Measurements from ENCODE around the gene DUOX2.
"Not testable (repeated sequence)": the region's sequence is repeated elsewhere in the genome, so short reads cannot be mapped to it uniquely, and the experiment has no call there.

DUOX2 gene

GRCh38 chr15:45073602-45074001 is 40.4 kb downstream of the DUOX2 start:
- DNase-seq (ENCODE audit: low read depth): not testable (repeated sequence)

DNA sequence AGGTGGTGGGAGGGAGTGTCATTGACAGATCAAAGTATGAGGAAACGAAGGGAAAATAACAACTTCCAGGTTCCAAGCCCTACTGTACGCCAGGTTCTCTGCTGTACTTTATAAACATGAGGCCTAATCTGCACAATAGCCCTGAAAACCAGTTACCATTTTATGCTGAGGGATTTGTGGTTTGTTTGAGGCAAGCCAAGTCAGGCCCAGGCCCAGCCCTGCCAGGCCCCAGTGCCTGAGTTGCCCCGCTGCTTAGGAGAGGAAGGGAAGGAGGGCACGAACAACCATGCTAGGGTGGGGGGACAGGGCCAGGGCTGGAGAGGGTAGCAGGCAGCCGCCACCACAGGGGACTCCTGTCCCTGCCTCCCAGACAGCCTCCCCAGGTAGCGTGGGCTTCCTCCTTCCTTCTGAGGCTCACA is 44.0 kb downstream of the DUOX2 start:
- DNase-seq (ENCODE audit: low read depth): not testable (repeated sequence)

DNA sequence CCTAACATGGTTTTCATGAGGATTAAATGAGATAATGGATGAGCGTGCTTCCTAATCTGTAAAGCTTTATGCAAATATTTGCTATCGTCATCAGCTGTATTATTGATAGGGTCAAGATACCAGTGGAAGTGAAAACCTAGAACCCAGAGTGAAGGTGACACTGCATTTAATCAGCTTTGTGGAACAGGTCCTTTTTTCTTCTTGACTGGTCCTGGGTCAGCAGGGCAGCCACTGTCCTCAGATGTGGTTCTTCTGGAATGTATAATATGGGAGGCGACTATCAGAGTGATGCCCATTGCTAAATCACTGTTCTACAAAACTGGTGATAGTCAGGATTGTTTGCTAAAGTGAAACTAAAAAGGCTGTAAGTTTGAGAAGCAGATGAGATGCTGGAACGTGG is 49.6 kb downstream of the DUOX2 start:
- peak; percentile 11 for DNase-seq (ENCODE audit: low read depth)

DNA sequence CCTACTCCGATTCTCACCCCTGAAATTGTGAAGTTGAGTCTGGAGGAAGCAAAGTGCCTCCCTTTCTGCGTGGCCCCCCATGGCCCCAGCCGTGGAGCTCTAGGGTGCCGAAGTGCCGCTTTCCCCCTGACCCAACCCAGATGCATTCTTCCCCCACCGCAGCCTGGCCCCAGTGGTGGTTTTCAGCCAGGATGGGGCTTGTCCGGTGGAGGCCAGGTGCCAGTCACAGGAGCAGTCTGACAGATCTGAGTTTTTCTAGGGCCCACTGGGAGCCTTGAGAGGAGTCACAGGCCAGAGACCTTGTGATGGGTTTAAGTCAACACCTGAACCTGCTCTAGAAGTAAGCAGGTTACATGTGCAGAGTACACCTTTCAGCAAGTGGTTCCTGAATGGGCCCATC is 51.7 kb downstream of the DUOX2 start:
- DNase-seq (ENCODE audit: low read depth): not testable (repeated sequence)

DNA sequence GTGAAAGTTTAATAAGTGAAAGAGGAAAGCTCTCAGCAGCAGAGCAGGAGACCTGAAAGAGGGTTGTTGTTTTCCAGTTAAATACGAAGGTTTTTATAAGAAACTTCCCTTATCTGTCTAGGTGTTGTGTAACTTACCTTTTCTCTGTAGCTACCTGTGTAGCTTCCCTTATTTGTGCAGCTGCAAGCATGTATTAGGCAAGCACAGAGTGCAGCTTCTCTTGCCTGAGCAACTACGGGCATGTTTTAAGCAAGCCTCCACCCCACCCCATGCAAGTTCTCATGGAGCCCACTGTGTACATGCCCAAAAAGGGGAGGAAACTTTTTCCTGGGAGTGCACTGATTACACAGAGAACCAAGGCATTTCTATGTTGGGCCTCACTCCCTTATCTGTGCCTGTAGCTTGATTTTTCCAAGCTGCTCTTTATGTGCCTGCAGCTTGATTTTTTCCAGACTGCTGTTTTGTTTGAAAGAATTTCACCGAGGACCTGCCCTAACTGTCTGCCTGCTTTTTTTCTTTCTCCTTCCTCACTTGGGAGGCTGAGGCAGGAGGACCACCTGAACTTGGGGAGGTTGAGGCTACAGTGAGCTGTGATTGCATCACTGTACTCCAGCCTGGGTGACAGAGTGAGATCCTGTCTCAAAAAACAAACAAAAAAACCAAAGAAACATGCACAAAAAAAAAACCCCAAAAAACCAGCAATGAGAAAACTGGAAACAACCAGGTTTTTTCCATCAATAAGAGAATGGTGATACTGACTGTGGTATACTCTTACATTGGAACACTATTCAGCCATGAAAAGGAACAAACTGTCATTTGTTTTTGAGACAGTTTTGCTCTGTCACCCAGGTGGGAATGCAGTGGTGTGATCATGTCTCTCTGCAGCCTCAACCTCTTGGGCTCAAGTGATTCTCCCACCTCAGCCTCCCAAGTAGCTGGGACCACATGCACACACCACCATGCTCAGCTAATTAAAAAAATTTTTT is 55.0 kb downstream of the DUOX2 start:
- not testable (repeated sequence) for DNase-seq (ENCODE audit: low read depth)

DNA sequence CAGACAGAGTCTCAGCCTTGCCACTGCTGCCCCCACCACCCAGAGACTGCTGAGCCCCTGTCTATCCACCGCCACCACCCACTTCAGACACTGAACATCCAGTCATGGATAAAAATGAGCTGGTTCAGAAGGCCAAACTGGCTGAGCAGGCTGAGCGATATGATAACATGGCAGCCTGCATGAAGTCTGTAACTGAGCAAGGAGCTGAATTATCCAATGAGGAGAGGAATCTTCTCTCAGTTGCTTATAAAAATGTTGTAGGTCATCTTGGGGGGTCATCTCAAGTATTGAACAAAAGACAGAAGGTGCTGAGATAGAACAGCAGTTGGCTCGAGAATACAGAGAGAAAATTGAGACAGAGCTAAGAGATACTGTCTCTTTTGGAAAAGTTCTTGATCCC is 61.3 kb downstream of the DUOX2 start:
- not testable (repeated sequence) for DNase-seq (ENCODE audit: low read depth)

DNA sequence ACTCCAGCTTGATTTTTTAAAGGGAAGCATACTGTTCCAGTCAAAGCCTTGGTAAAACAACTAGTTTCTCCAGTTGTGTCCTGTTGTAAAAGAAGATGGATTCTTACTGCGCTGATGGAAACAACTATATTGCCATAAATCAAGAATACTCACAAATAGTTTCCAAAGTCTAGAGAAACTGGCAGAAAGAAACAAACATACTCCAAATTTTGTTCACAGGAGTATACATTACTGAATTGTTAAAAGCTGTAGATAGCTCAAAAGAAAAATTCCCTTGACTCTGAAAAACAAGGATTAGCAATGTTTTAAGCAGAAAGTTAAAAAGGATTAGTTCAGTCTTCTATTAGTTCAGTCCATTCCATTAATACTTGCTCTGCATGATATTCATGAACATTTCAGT is 63.4 kb downstream of the DUOX2 start:
- DNase-seq (ENCODE audit: low read depth): no peak

- no peak for DNase-seq (ENCODE audit: low read depth)
These were observed 65.0 kb downstream of the DUOX2 start for GRCh38 chr15:45048794-45049631.

- not testable (repeated sequence) for DNase-seq (ENCODE audit: low read depth)
These were observed 65.6 kb downstream of the DUOX2 start for GRCh38 chr15:45048449-45048793.

- not testable (repeated sequence) for DNase-seq (ENCODE audit: low read depth)
These were observed 69.7 kb downstream of the DUOX2 start for GRCh38 chr15:45044270-45044669.

DNA sequence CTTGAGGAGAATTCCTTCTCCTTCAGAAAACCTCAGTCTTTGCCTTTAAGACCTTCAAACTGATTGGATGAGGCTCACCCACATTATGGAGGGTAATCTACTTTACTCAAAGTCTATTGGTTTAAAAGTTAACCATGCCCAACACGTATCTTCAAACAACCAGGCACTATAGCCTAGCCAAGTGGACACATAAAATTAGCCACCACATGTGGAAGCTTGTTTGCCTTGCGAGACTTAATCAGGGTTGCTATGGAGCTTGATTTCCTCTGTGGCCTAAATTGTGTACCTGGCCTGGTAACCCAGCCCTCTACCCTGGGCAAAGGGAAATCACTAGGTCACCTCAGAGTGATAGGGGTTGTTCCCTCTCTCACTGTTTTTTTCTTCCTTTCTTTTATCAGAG is 71.1 kb downstream of the DUOX2 start:
- DNase-seq (ENCODE audit: low read depth): not testable (repeated sequence)
